Chondrocyte (in vitro differentiated cells): ENCODE measurements around the gene CDK14. TPM values are rescaled to one million over a fixed set of nuclear protein-coding genes. Genes with fewer than 3 reads are reported as not detected.

Experiments
- DNase-seq: peaks from one replicate; pipeline ENCODE4 v3.0.0; 2021; ENCODE audit warnings: mixed read lengths, low spot score
- H3K27ac Mint-ChIP-seq: one replicate; pipeline ENCODE4 v1.8.0; 2021; ENCODE audit warnings: mild to moderate bottlenecking, moderate library complexity, mixed read lengths; ENCODE audit not compliant: unreplicated experiment
- H3K27me3 Mint-ChIP-seq: 2 replicates; pipeline ENCODE4 v1.8.0; 2021; ENCODE audit warnings: low read depth, mixed read lengths
- H3K36me3 Mint-ChIP-seq: 2 replicates; pipeline ENCODE4 v1.8.0; 2021; ENCODE audit warnings: low read depth, mixed read lengths
- H3K4me1 Mint-ChIP-seq: 2 replicates; pipeline ENCODE4 v1.8.0; 2021; ENCODE audit warnings: low read depth, mild to moderate bottlenecking, mixed read lengths
- H3K4me3 Mint-ChIP-seq: one replicate; pipeline ENCODE4 v1.8.0; 2021; ENCODE audit warnings: mild to moderate bottlenecking, moderate library complexity, mixed read lengths; ENCODE audit not compliant: unreplicated experiment
- H3K9me3 Mint-ChIP-seq: 2 replicates; pipeline ENCODE4 v1.8.0; 2021; ENCODE audit warnings: low read depth, mixed read lengths
- total RNA-seq: library from RNA; stranded (reverse); gene quantifications from 3 replicates; pipeline ENCODE4 v1.2.1, GENCODE V29; 2021
- TF ChIP-seq, protein P1 (sequence below): fragments of 200-600 bp; sonication (generic); IDR thresholded peaks from 2 replicates; pipeline ENCODE4 v1.5.0; 2021; ENCODE audit warnings: antibody characterized with exemption, mild to moderate bottlenecking, moderate library complexity

The CDK14 gene
- total RNA-seq, 1 donor from 2014 or later = 61.4 TPM

DNA sequence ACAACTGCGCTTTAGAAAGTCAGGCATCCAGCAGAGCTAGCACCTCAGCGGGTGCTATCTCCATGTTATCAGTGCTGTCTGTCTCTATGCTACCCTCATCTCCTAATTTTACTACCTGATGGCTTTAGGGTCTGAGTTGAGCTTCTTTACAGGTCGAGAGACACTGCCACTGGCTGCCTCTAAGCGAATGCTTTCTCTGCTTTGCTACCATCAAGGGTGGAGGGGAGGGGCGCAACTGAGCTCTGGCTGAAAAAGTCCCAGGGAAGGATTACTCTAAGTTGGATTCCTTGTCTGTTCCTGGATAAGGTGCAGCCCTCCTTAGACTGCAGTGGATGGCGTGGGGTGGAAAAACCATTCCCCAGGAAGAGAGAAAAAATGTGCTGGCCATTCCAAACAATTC, 105.7 kb downstream of the CDK14 start:
- H3K9me3 Mint-ChIP-seq = no peaks in the 10 kb centered on the region
- H3K4me3 Mint-ChIP-seq = no peak overlapping the region

DNA sequence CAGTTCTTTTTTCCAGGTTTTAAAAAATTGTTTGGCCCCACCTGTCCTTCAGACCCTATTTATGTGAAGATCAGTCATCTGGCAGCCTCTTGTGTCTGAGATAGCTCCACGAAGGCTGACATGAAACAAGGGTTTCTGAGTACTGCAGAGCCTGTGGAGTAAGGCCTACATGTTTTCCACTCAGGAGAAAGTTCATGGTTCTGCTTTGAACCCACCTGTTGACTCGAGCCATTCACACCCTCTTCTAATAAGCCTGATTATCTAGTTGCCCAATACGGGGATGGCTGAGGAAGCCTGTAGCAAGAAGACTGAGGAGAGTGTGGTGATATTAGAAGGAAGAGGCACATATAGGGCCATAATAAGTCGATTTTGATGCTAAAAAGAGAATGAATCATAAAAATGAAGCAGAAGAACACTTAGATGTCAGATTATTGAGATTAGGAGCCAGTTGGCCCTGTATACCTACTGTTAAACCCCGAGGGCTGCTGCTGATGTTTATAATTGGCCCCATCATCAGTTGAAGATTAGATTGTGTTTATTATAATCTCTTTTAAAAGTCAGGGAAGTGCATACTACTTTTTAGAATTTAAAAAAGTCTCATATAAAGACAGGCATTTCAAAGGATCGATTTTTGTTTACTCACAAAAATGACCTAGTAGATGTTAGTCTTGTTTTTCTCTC, 109.4 kb downstream of the CDK14 start:
- no peaks in the 10 kb centered on the region for H3K36me3 Mint-ChIP-seq
- peaks cover 51% of the 10 kb centered on the region for H3K4me1 Mint-ChIP-seq
- DNase-seq = no peak
- H3K9me3 Mint-ChIP-seq = no peaks in the 10 kb centered on the region
- no peak overlapping the region for H3K27ac Mint-ChIP-seq
- no peaks in the 10 kb centered on the region for H3K27me3 Mint-ChIP-seq
- TF ChIP-seq, protein P1, sequence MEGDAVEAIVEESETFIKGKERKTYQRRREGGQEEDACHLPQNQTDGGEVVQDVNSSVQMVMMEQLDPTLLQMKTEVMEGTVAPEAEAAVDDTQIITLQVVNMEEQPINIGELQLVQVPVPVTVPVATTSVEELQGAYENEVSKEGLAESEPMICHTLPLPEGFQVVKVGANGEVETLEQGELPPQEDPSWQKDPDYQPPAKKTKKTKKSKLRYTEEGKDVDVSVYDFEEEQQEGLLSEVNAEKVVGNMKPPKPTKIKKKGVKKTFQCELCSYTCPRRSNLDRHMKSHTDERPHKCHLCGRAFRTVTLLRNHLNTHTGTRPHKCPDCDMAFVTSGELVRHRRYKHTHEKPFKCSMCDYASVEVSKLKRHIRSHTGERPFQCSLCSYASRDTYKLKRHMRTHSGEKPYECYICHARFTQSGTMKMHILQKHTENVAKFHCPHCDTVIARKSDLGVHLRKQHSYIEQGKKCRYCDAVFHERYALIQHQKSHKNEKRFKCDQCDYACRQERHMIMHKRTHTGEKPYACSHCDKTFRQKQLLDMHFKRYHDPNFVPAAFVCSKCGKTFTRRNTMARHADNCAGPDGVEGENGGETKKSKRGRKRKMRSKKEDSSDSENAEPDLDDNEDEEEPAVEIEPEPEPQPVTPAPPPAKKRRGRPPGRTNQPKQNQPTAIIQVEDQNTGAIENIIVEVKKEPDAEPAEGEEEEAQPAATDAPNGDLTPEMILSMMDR = no peak
- H3K4me3 Mint-ChIP-seq = no peak overlapping the region

More for the DNA sequence above, 105.7 kb downstream of the CDK14 start:
- TF ChIP-seq, protein P1 = no peak
- DNase-seq = no peak
- Mint-ChIP-seq H3K36me3 (peaks cover 1% of the 10 kb centered on the region), H3K27ac (no peak overlapping the region), H3K27me3 (no peaks in the 10 kb centered on the region), H3K4me1 (peaks cover 45% of the 10 kb centered on the region)

DNA sequence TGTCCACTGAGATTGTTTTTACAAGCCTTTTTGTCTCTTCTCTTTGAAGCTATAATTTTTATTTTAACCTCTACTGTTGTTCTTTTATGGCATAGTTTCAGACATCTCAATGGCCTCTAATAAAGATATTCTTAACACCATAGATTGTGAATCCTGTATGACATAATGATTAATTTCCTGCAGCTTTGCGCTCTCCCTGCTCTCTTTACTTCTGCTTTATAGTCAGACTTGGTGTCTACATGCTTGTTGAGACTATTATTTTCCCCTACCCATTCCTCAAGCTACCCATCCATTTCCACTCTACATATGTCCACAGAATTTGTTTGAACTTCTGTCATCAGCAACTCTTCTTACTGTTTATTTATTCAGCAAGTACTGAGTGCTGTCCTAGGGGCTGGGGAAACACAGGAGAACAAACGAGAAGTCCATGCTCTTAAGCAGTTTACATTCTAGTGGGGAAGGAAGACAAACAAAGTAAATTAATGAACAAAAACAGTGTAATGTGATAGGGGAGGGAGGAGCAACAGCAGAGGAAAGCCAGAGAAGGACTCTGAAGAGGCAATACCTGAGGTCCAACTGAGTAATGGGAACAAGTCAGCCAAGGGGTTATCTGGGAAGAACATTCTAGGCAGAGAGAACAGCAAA, 110.1 kb downstream of the CDK14 start:
- Mint-ChIP-seq H3K9me3 (no peaks in the 10 kb centered on the region), H3K27me3 (no peaks in the 10 kb centered on the region), H3K4me1 (peaks cover 48% of the 10 kb centered on the region), H3K4me3 (no peak overlapping the region), H3K36me3 (no peaks in the 10 kb centered on the region), H3K27ac (no peak overlapping the region)
- DNase-seq = no peak
- TF ChIP-seq, protein P1 = no peak

DNA sequence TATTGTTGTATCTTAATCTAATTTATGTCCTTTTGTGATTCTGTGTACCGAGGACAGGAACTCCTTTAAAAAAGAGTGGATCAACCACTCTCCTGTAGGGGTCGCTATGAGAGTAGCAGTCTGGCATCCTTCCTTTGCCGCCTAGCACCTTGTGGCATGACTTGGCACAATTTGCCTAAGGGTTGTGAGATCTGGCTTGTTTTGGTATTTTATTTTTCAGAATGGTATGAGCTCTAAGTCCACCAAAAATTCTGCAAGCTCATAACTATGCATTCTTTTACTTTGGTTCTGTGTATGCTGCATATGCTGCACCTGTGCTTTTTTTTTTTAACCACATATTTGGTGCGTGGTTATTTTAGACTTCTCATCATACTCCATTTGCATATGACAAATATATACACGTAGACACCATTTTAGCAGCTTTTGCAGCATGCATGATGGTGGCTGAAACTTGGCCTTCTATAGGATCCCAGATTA, 112.8 kb downstream of the CDK14 start:
- Mint-ChIP-seq H3K27me3 (no peaks in the 10 kb centered on the region), H3K36me3 (no peaks in the 10 kb centered on the region), H3K4me1 (peaks cover 50% of the 10 kb centered on the region), H3K27ac (peak overlapping the region; percentile 37), H3K4me3 (no peak overlapping the region), H3K9me3 (no peaks in the 10 kb centered on the region)
- no peak for DNase-seq
- TF ChIP-seq, protein P1 = peak; percentile 76

DNA sequence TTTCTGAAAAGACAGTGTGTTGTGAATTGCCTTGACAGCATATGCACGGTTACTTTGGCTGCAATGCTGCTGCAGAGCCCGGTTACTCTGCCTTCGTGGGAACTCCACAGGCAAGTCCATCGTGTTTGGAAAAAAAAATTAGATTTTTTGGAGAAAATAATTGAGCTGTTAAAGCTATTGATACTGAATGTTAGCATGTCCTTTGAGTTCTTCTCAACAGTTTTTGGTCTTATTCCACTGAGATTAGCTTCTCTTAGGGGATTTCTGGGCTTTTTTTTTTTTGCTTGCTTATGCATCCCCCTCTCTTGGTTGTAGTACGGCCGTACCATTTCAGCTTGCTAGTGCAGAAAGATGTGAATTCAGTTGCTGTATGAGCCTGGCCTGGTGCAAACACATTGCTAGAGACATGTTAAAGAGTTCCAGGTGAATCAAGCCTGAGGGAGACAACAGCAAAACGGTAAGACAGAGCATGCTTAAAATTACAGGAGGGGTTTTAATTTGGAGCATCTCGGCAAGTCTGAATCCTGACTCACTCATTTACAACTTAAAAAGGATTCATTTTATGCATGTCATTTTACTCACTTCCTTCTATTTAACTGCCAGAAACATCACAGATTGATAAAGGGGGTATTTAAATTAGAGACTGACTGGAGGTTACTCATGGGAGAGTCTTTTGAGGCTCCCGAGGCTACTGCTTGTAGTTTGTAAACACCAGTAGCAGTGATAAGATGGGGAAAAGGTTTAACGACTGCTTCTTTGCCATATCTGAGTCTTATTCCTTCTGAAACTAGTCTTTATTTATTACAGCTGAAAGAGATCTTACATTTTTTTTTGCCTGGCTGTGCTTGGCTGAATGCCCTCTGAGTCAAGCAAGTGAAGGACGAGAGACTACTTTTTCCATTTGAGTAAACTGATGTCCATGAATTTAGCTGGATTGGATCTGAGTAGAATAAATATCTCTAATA, 113.7 kb downstream of the CDK14 start:
- TF ChIP-seq, protein P1 = no peak
- H3K4me1 Mint-ChIP-seq = peaks cover 56% of the 10 kb centered on the region
- H3K27ac Mint-ChIP-seq = peak overlapping the region; percentile 42

More for the DNA sequence above, 113.7 kb downstream of the CDK14 start:
- H3K27me3 Mint-ChIP-seq = no peaks in the 10 kb centered on the region
- H3K9me3 Mint-ChIP-seq = no peaks in the 10 kb centered on the region
- no peaks in the 10 kb centered on the region for H3K36me3 Mint-ChIP-seq
- no peak for DNase-seq
- H3K4me3 Mint-ChIP-seq = no peak overlapping the region
